Heart left ventricle (tissue), 13 donors: ENCODE measurements around the gene CEP164.

ENCODE experiments used
- CTCF ChIP-seq, 12 donors: fragments of 200-600 bp; sonication (generic) in 4 of 12; IDR thresholded peaks; one replicate each; pipeline versions ENCODE4 v1.5.0 to v1.8.0; 2018 to 2022; ENCODE audit warnings: antibody characterized with exemption in 12 of 12, mild to moderate bottlenecking in 5 of 12
- POLR2A ChIP-seq, 2 donors: fragments of 450-650 bp; IDR thresholded peaks; one replicate each; pipeline ENCODE4 v1.6.1; 2017; ENCODE audit warnings: antibody characterized with exemption in 2 of 2, mild to moderate bottlenecking in 2 of 2, moderate library complexity in 2 of 2
- donor health status: ischemic (EF 13 %, LVEDD 7.1; RV severe dilation, severe dysfunction).
- donor health status: DM: no; HTN: yes; CAD: no.
- donor health status: DM: no; HTN: no; CAD: no.
- donor health status: ischemic (EF 25% LVEDD 6.9; RV normal size, moderate dysfunction).
- donor health status: ischemic (EF 25% LVEDD 5.7; RV mildly dilated, moderate dysfunction).
- donor health status: ischemic (EF 35%, LVEDD 5.7; RV mildly dilated, moderate dysfunction).
- donor health status: nonischemic (EF 11% LVEDD 7.7; RV severe dilation, severe dysfunction).
- donor health status: DM: yes; HTN: yes; CAD: no.
- donor health status: PGD.
- donor health status: ischemic (EF 29% LVEDD 5.4; RV normal size, mild dysfunction).
- donor health status: nonischemic (EF 23%, LVEDD 6.1; RV moderate dilation, normal function).

DNA sequence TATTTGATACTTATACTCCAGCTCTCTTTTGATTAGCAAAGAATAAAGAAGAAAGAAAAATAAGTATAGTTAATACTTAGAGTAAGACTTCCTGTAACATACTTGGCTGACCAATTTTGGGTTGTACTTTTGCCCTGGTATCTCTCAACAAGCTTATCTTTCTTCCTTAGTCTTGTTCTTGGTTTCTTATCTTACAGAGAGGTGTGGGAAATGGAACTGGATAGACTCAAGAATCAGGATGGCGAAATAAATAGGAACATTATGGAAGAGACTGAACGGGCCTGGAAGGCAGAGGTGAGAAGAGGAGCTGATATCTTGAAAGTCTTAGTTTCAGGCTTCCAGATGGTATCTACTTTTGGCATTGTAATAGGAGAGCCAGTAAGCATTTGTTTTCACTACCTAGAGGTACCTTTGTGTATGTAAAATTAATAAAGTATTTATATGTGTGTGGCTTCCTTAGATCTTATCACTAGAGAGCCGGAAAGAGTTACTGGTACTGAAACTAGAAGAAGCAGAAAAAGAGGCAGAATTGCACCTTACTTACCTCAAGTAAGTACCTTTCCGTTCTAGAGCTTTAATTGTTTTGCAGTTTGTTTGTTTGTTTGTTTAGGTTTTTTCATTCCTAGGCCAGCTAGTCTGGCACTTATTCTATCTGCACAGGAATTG lies 47.8 kb upstream of the CEP164 start:
- TF ChIP-seq CTCF (IDR thresholded peaks at IDR 0.05) (no peak), POLR2A (IDR thresholded peaks at IDR 0.05) (no peak)
